Vagina (tissue), 2 donors: ENCODE data around the gene SLC6A4.

Experiments used
- POLR2AphosphoS5 ChIP-seq, 2 donors: sonication (generic); formaldehyde crosslinking; IDR thresholded peaks; one replicate each; pipeline ENCODE4 v1.9.0; 2017; ENCODE audit warnings: antibody characterized with exemption in 2 of 2, mild to moderate bottlenecking in 2 of 2, low read depth in 1 of 2; ENCODE audit not compliant: insufficient read depth in 1 of 2
- TF ChIP-seq, protein P1 (sequence below), 3 experiments: fragments of 450-650 bp in 2 of 3; fragments of 200-600 bp in 1 of 3; sonication (generic) in 1 of 3; IDR thresholded peaks; one replicate each; pipeline ENCODE4 v1.5.1; 2017 to 2019; ENCODE audit warnings: antibody characterized with exemption in 3 of 3, mild to moderate bottlenecking in 2 of 3, moderate library complexity in 2 of 3

DNA sequence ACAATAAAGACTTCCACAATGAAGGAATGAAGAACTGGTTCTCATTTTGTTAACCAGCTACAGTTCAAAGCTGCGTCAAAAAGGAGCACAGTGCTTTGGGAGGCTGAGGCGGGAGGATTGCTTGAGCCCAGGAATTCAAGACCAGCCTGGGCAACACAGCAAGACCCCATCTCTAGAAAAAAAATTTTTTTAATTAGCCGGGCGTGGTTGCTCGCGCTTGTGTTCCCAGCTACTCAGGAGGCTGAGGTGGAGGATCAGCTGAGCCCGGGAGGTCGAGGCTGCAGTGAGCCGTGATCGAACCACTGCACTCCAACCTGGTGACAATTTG, 764 bp upstream of the SLC6A4 start:
- TF ChIP-seq, protein P1, sequence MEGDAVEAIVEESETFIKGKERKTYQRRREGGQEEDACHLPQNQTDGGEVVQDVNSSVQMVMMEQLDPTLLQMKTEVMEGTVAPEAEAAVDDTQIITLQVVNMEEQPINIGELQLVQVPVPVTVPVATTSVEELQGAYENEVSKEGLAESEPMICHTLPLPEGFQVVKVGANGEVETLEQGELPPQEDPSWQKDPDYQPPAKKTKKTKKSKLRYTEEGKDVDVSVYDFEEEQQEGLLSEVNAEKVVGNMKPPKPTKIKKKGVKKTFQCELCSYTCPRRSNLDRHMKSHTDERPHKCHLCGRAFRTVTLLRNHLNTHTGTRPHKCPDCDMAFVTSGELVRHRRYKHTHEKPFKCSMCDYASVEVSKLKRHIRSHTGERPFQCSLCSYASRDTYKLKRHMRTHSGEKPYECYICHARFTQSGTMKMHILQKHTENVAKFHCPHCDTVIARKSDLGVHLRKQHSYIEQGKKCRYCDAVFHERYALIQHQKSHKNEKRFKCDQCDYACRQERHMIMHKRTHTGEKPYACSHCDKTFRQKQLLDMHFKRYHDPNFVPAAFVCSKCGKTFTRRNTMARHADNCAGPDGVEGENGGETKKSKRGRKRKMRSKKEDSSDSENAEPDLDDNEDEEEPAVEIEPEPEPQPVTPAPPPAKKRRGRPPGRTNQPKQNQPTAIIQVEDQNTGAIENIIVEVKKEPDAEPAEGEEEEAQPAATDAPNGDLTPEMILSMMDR (IDR thresholded peaks at IDR 0.05) = no peak
- TF ChIP-seq POLR2AphosphoS5 (IDR thresholded peaks at IDR 0.05; ENCODE audit: insufficient read depth in 1 of 2, low read depth in 1 of 2) = no peak
